ENCODE results near the gene TRIM42. TPM values are rescaled to one million over a fixed set of nuclear protein-coding genes. Genes with fewer than 3 reads are reported as not detected.

TRIM42 gene
- polyA plus RNA-seq, 2 of the 4 experiments (the other 2 are of a cell fraction): not detected

GRCh38 chr3:140712301-140712700 is 34.4 kb downstream of the TRIM42 start:
- no peak overlapping the region for H3K4me3 ChIP-seq
- no peak for FAIRE-seq
- no peaks in the 10 kb centered on the region for H3K9me3 ChIP-seq
- ChIA-PET CTCF (no interaction called here), POLR2A (no interaction called here)
- no peak overlapping the region for H3K4me2 ChIP-seq
- H3K27ac ChIP-seq: no peak overlapping the region
- 0% methylated on average over 3 of the region's 3 CpGs for WGBS (ENCODE audit: missing lambda C conversion rate)
- no peak for ATAC-seq
- TF ChIP-seq PBX3 (IDR thresholded peaks at IDR 0.05) (no peak), HES2 (IDR thresholded peaks at IDR 0.05) (no peak), JUN (IDR thresholded peaks at IDR 0.05) (no peak), EHMT2 (IDR thresholded peaks at IDR 0.05; ENCODE audit: low read depth) (no peak), TP53 (CRISPR knock-in tag; IDR thresholded peaks at IDR 0.05) (no peak), RNF2 (IDR thresholded peaks at IDR 0.05; ENCODE audit: borderline replicate concordance, low read depth) (no peak), TFCP2L1 (CRISPR knock-in tag; IDR thresholded peaks at IDR 0.05) (no peak), KDM1A (IDR thresholded peaks at IDR 0.05; ENCODE audit: low read depth) (no peak), JUNB (IDR thresholded peaks at IDR 0.05) (no peak), PHF8 (IDR thresholded peaks at IDR 0.05; ENCODE audit: borderline replicate concordance, low read depth) (no peak), RCOR1 (IDR thresholded peaks at IDR 0.05; ENCODE audit: low read depth, low read length) (no peak)
- no peak for DNase-seq (ENCODE audit: low read depth in 1 of 2, low spot score in 1 of 2)
- H3K4me1 ChIP-seq: no peaks in the 10 kb centered on the region

GRCh38 chr3:140715035-140715434 is 37.2 kb downstream of the TRIM42 start:
- FAIRE-seq (no peak), ATAC-seq (no peak), DNase-seq (ENCODE audit: low read depth in 1 of 2, low spot score in 1 of 2) (no peak)
- Histone ChIP-seq H3K27ac (no peak overlapping the region), H3K4me3 (no peak overlapping the region), H3K4me1 (no peaks in the 10 kb centered on the region), H3K9me3 (no peaks in the 10 kb centered on the region), H3K4me2 (no peak overlapping the region)
- ChIA-PET POLR2A (no interaction called here), CTCF (no interaction called here)
- no peak for TF ChIP-seq EHF (CRISPR knock-in tag; IDR thresholded peaks at IDR 0.05)
- TF ChIP-seq MYC (IDR thresholded peaks at IDR 0.05; ENCODE audit: borderline replicate concordance, low read length): no peak
- no peak for TF ChIP-seq KDM5A (IDR thresholded peaks at IDR 0.05)
- no peak for TF ChIP-seq HDAC2 (IDR thresholded peaks at IDR 0.05)
- TF ChIP-seq ZNF302 (CRISPR knock-in tag; IDR thresholded peaks at IDR 0.05): no peak
- no peak for TF ChIP-seq MAZ (IDR thresholded peaks at IDR 0.05; ENCODE audit: borderline replicate concordance, low read depth, low read length)
- TF ChIP-seq ZFP36 (IDR thresholded peaks at IDR 0.05; ENCODE audit: borderline replicate concordance, partially characterized antibody): no peak
- TF ChIP-seq USF2 (IDR thresholded peaks at IDR 0.05): no peak
- TF ChIP-seq HEYL (CRISPR knock-in tag; IDR thresholded peaks at IDR 0.05): no peak
- no peak for TF ChIP-seq EHMT2 (IDR thresholded peaks at IDR 0.05; ENCODE audit: low read depth)
- no peak for TF ChIP-seq ZC3H11A (IDR thresholded peaks at IDR 0.05)
- TF ChIP-seq HOXB5 (CRISPR knock-in tag; IDR thresholded peaks at IDR 0.05): no peak
- no peak for TF ChIP-seq SMC3 (IDR thresholded peaks at IDR 0.05)
- no peak for TF ChIP-seq BCL3 (IDR thresholded peaks at IDR 0.05)
- no peak for TF ChIP-seq TP53 (CRISPR knock-in tag; IDR thresholded peaks at IDR 0.05)
- 27% methylated on average over 10 of the region's 10 CpGs for WGBS (ENCODE audit: missing lambda C conversion rate)
